Astrocyte (in vitro differentiated cells and primary cell): ENCODE measurements around the gene NAV2. TPM values are rescaled to one million over a fixed set of nuclear protein-coding genes. Genes with fewer than 3 reads are reported as not detected.

Experiments
- DNase-seq: peaks from one replicate; pipeline ENCODE4 v3.0.0-alpha.2; 2010; ENCODE audit warnings: low read depth
- FAIRE-seq: peaks from 2 replicates; lab custom pipeline; 2011; peaks lifted over from hg19 to GRCh38; lab: Jason Lieb, UNC
- H2AFZ ChIP-seq: 2 replicates; pipeline ENCODE4 v1.6.0; 2012; ENCODE audit warnings: low read depth, low read length, inconsistent platforms
- H3K27ac ChIP-seq: 2 replicates; pipeline ENCODE4 v1.5.1; 2011; ENCODE audit warnings: low read depth, low read length, inconsistent platforms
- H3K27me3 ChIP-seq: 2 replicates; pipeline ENCODE4 v1.6.0; 2011; ENCODE audit warnings: low read length, inconsistent platforms; ENCODE audit not compliant: insufficient read depth
- H3K36me3 ChIP-seq: 2 replicates; pipeline ENCODE4 v1.5.1; 2011; ENCODE audit warnings: low read length, inconsistent platforms; ENCODE audit not compliant: insufficient read depth
- H3K4me1 ChIP-seq: 2 replicates; pipeline ENCODE4 v1.5.1; 2011; ENCODE audit warnings: low read length, inconsistent platforms; ENCODE audit not compliant: insufficient read depth
- H3K4me2 ChIP-seq: 2 replicates; pipeline ENCODE4 v1.6.0; 2012; ENCODE audit warnings: low read length, inconsistent platforms
- H3K4me3 ChIP-seq: 2 replicates; pipeline ENCODE4 v1.5.1; 2011; ENCODE audit warnings: low read depth, mild to moderate bottlenecking, low read length, inconsistent platforms; ENCODE audit not compliant: insufficient read depth
- H3K79me2 ChIP-seq: 2 replicates; pipeline ENCODE4 v1.6.0; 2012; ENCODE audit warnings: mild to moderate bottlenecking, low read length, inconsistent platforms; ENCODE audit not compliant: insufficient read depth
- H3K9ac ChIP-seq: 2 replicates; pipeline ENCODE4 v1.6.0; 2012; ENCODE audit warnings: mild to moderate bottlenecking, low read length, inconsistent platforms
- H3K9me3 ChIP-seq: 2 replicates; pipeline ENCODE4 v1.5.1; 2012; ENCODE audit warnings: low read depth, mild to moderate bottlenecking, low read length, inconsistent platforms; ENCODE audit not compliant: insufficient read depth
- H4K20me1 ChIP-seq: 2 replicates; pipeline ENCODE4 v1.6.0; 2012; ENCODE audit warnings: low read length, inconsistent platforms; ENCODE audit not compliant: insufficient read depth
- H3K27ac Mint-ChIP-seq: one replicate; pipeline ENCODE4 v1.8.0; 2021; ENCODE audit warnings: mild to moderate bottlenecking, mixed read lengths; ENCODE audit not compliant: unreplicated experiment
- H3K27me3 Mint-ChIP-seq: one replicate; pipeline ENCODE4 v1.8.0; 2021; ENCODE audit warnings: low read depth, mixed read lengths; ENCODE audit not compliant: unreplicated experiment
- H3K36me3 Mint-ChIP-seq: one replicate; pipeline ENCODE4 v1.8.0; 2021; ENCODE audit warnings: low read depth, mixed read lengths; ENCODE audit not compliant: unreplicated experiment
- H3K4me1 Mint-ChIP-seq: one replicate; pipeline ENCODE4 v1.8.0; 2021; ENCODE audit warnings: low read depth, mixed read lengths; ENCODE audit not compliant: unreplicated experiment
- H3K4me3 Mint-ChIP-seq: one replicate; pipeline ENCODE4 v1.8.0; 2021; ENCODE audit warnings: mild to moderate bottlenecking, moderate library complexity, mixed read lengths; ENCODE audit not compliant: unreplicated experiment
- H3K9me3 Mint-ChIP-seq: one replicate; pipeline ENCODE4 v1.8.0; 2021; ENCODE audit warnings: mild to moderate bottlenecking, mixed read lengths; ENCODE audit not compliant: unreplicated experiment
- EZH2 ChIP-seq: IDR thresholded peaks from 2 replicates; pipeline ENCODE4 v1.6.1; 2012; ENCODE audit warnings: mild to moderate bottlenecking, low read length, inconsistent platforms; ENCODE audit not compliant: insufficient read depth
- total RNA-seq: library from RNA; stranded (reverse); gene quantifications from 2 replicates; pipeline ENCODE4 v1.2.1, GENCODE V29; 2021
- TF ChIP-seq, protein P1 (sequence below): IDR thresholded peaks from 2 replicates; pipeline ENCODE4 v1.5.1; 2011; ENCODE audit warnings: low read depth, mild to moderate bottlenecking, inconsistent platforms, low read length, moderate library complexity; ENCODE audit not compliant: insufficient read depth

NAV2 gene
- total RNA-seq, 1 donor from 2014 or later = 20.6 TPM

DNA sequence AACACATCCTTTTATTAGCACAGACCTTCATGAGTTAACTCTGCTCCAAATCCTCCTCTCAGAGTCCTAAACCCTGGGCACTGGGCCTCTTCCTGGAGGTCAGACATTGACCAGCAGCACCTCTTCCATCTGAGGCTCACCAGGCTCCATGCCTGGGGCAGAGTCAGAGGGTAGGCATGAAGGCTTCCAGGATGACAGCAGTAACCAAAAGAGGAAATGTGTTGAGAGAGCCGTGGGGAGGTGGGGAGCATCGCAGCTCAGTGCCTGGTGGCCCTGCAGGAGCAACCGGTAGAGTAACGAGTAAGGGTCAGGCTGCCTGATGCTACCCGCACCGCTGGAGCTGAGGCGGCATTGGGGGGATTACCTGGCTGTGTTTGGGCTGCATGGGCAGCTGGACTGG, 9.4 kb upstream of the NAV2 start:
- Mint-ChIP-seq H3K36me3 (no peaks in the 10 kb centered on the region), H3K9me3 (no peaks in the 10 kb centered on the region), H3K27ac (no peak overlapping the region), H3K27me3 (peaks cover 23% of the 10 kb centered on the region), H3K4me3 (no peak overlapping the region), H3K4me1 (peaks cover 5% of the 10 kb centered on the region)
- no peak overlapping the region for H3K9ac ChIP-seq
- no peaks in the 10 kb centered on the region for H3K79me2 ChIP-seq
- FAIRE-seq = no peak
- H3K27ac ChIP-seq = no peak overlapping the region
- no peak overlapping the region for H3K4me2 ChIP-seq
- H3K4me3 ChIP-seq = no peak overlapping the region
- H4K20me1 ChIP-seq = no peaks in the 10 kb centered on the region
- no peaks in the 10 kb centered on the region for H3K27me3 ChIP-seq
- TF ChIP-seq, protein P1, sequence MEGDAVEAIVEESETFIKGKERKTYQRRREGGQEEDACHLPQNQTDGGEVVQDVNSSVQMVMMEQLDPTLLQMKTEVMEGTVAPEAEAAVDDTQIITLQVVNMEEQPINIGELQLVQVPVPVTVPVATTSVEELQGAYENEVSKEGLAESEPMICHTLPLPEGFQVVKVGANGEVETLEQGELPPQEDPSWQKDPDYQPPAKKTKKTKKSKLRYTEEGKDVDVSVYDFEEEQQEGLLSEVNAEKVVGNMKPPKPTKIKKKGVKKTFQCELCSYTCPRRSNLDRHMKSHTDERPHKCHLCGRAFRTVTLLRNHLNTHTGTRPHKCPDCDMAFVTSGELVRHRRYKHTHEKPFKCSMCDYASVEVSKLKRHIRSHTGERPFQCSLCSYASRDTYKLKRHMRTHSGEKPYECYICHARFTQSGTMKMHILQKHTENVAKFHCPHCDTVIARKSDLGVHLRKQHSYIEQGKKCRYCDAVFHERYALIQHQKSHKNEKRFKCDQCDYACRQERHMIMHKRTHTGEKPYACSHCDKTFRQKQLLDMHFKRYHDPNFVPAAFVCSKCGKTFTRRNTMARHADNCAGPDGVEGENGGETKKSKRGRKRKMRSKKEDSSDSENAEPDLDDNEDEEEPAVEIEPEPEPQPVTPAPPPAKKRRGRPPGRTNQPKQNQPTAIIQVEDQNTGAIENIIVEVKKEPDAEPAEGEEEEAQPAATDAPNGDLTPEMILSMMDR = no peak
- no peak for TF ChIP-seq EZH2
- H3K4me1 ChIP-seq = no peaks in the 10 kb centered on the region
- H2AFZ ChIP-seq = peak overlapping the region; percentile 18
- no peaks in the 10 kb centered on the region for H3K36me3 ChIP-seq
- no peaks in the 10 kb centered on the region for H3K9me3 ChIP-seq
- DNase-seq = no peak

DNA sequence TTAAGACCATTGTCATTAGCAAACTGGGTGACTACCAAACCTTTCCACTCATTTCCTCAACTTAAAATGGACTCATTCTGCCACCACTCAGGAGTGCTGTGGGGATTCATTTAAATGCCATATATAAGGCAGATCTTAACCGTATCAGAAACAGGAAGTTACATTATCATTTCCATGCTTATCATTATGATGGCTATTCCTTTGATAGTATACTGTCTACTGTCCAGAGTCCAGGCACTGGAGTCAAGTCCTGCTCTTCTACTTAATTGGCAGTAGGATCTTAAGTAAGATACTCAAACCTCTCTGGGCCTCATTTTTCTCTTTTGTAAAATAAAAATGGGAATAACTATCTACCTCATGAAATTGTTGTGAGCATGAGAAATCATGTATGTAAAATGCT, 8.4 kb upstream of the NAV2 start:
- Histone ChIP-seq H2AFZ (no peak overlapping the region), H3K4me2 (no peak overlapping the region), H3K27me3 (no peaks in the 10 kb centered on the region), H3K4me1 (no peaks in the 10 kb centered on the region), H3K4me3 (no peak overlapping the region), H3K27ac (no peak overlapping the region), H3K79me2 (no peaks in the 10 kb centered on the region), H4K20me1 (no peaks in the 10 kb centered on the region), H3K9me3 (no peaks in the 10 kb centered on the region), H3K9ac (no peak overlapping the region), H3K36me3 (no peaks in the 10 kb centered on the region)
- FAIRE-seq (no peak), DNase-seq (no peak)
- Mint-ChIP-seq H3K36me3 (no peaks in the 10 kb centered on the region), H3K9me3 (no peaks in the 10 kb centered on the region), H3K4me3 (no peak overlapping the region), H3K27ac (no peak overlapping the region), H3K27me3 (peaks cover 23% of the 10 kb centered on the region), H3K4me1 (peaks cover 5% of the 10 kb centered on the region)
- no peak for TF ChIP-seq EZH2
- TF ChIP-seq, protein P1 = no peak

DNA sequence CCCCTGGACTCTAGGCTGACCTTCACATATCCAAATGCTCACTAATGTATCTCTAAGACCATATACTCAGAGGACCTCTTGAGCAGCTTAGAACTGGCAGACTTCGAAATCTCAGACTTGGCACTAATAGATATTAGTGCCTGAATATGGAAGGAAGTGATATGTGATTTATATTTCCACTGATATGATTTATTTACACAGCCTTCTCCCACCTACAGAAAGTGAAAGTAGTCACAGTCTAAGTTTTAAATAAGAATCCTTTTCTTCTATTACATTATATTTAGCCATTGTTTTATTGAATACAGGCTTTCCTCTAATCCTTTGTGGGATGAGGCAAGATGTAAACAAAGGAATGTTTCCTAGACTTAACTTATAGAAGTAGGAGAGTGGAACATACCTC, 6.7 kb upstream of the NAV2 start:
- peaks cover 18% of the 10 kb centered on the region for H3K27me3 Mint-ChIP-seq
- Histone ChIP-seq H3K4me2 (no peak overlapping the region), H2AFZ (no peak overlapping the region), H3K4me3 (no peak overlapping the region), H3K9ac (no peak overlapping the region), H3K36me3 (no peaks in the 10 kb centered on the region), H3K27ac (no peak overlapping the region), H3K9me3 (no peaks in the 10 kb centered on the region), H3K4me1 (no peaks in the 10 kb centered on the region), H3K79me2 (no peaks in the 10 kb centered on the region), H3K27me3 (no peaks in the 10 kb centered on the region), H4K20me1 (no peaks in the 10 kb centered on the region)
- no peak for TF ChIP-seq EZH2
- TF ChIP-seq, protein P1 = no peak
- no peak overlapping the region for H3K27ac Mint-ChIP-seq
- H3K4me3 Mint-ChIP-seq = no peak overlapping the region
- no peaks in the 10 kb centered on the region for H3K36me3 Mint-ChIP-seq
- FAIRE-seq (no peak), DNase-seq (no peak)
- H3K4me1 Mint-ChIP-seq = peaks cover 5% of the 10 kb centered on the region
- no peaks in the 10 kb centered on the region for H3K9me3 Mint-ChIP-seq
